ENCODE data around the gene MBOAT1. TPM values are rescaled to one million over a fixed set of nuclear protein-coding genes. Genes with fewer than 3 reads are reported as not detected.
A peak's percentile ranks its signal among the peaks of the same experiment; 100 is the strongest.

Gene MBOAT1
- total and polyA plus RNA-seq, 10 donors: 1.0 to 14.9 (median 11.8) TPM

GRCh38 chr6:20096536-20096935 is 115.7 kb downstream of the MBOAT1 start:
- Histone ChIP-seq H3K4me1 (peaks cover 0 to 3% (median 0%) of the 10 kb centered on the region in 6 donors), H3K9me3 (no peaks in the 10 kb centered on the region), H3K36me3 (peaks cover 0 to 37% (median 3%) of the 10 kb centered on the region in 6 donors), H3K4me3 (no peak overlapping the region), H3K27ac (no peak overlapping the region), H3K27me3 (replicated peaks in 1 of 7) (no peaks in the 10 kb centered on the region)
- DNase-seq: no peak
- intact Hi-C loops (cut with DNase I; ENCODE audit: low total_unique reads): no loop called here
- TF ChIP-seq POLR2AphosphoS5 (IDR thresholded peaks at IDR 0.05): no peak
- no peak for TF ChIP-seq POLR2A (IDR thresholded peaks at IDR 0.05)
- no peak for TF ChIP-seq CTCF (IDR thresholded peaks at IDR 0.05 in 8 of 11, conservative IDR thresholded peaks at IDR 0.05 in 3 of 11)
- WGBS, 5 donors: 91 to 97% (median 94%) methylated on average over 6 of the region's 6 CpGs

- Histone ChIP-seq H3K27me3 (replicated peaks in 1 of 7) (no peaks in the 10 kb centered on the region), H3K9me3 (no peaks in the 10 kb centered on the region), H3K36me3 (peaks cover 0 to 26% (median 0%) of the 10 kb centered on the region in 6 donors), H3K4me3 (no peak overlapping the region), H3K4me1 (peaks cover 0 to 3% (median 0%) of the 10 kb centered on the region in 6 donors), H3K27ac (no peak overlapping the region)
- WGBS, 5 donors: 85 to 97% (median 91%) methylated on average over 6 of the region's 6 CpGs
- intact Hi-C loops (cut with DNase I; ENCODE audit: low total_unique reads): no loop called here
- no peak for TF ChIP-seq POLR2A (IDR thresholded peaks at IDR 0.05)
- no peak for DNase-seq
These were observed 116.8 kb downstream of the MBOAT1 start for GRCh38 chr6:20095436-20095835.

- H3K27me3 ChIP-seq (replicated peaks in 1 of 7): no peaks in the 10 kb centered on the region
- peaks cover 0 to 8% (median 4%) of the 10 kb centered on the region in 8 donors for H3K9me3 ChIP-seq
- peaks cover 0 to 3% (median 0%) of the 10 kb centered on the region in 6 donors for H3K4me1 ChIP-seq
- intact Hi-C loops (cut with DNase I; ENCODE audit: low total_unique reads): no loop called here
- no peaks in the 10 kb centered on the region for H3K36me3 ChIP-seq
- no peak for DNase-seq
- H3K27ac ChIP-seq: no peak overlapping the region
- TF ChIP-seq POLR2A (IDR thresholded peaks at IDR 0.05) (no peak), CTCF (IDR thresholded peaks at IDR 0.05 in 8 of 11, conservative IDR thresholded peaks at IDR 0.05 in 3 of 11) (peak in 10 of 11 experiments; percentile 33 to 69 (median 62))
- H3K4me3 ChIP-seq: no peak overlapping the region
- WGBS, 5 donors: 6 to 26% (median 11%) methylated on average over 1 of the region's 1 CpG
These were observed 120.2 kb downstream of the MBOAT1 start for GRCh38 chr6:20092071-20092566.

- intact Hi-C loops (cut with DNase I; ENCODE audit: low total_unique reads): no loop called here
These were observed 125.3 kb downstream of the MBOAT1 start for GRCh38 chr6:20086992-20087391.

GRCh38 chr6:20085817-20086216 is 126.5 kb downstream of the MBOAT1 start:
- H3K27me3 ChIP-seq (replicated peaks in 1 of 7): no peaks in the 10 kb centered on the region
- H3K4me1 ChIP-seq: no peaks in the 10 kb centered on the region
- no peak overlapping the region for H3K4me3 ChIP-seq
- DNase-seq: no peak
- TF ChIP-seq POLR2AphosphoS5 (IDR thresholded peaks at IDR 0.05) (no peak), CTCF (IDR thresholded peaks at IDR 0.05 in 8 of 11, conservative IDR thresholded peaks at IDR 0.05 in 3 of 11) (no peak), POLR2A (IDR thresholded peaks at IDR 0.05) (no peak)
- 89 to 94% (median 90%) methylated on average over 2 of the region's 2 CpGs for WGBS, 5 donors
- no peak overlapping the region for H3K27ac ChIP-seq
- H3K36me3 ChIP-seq: no peaks in the 10 kb centered on the region
- intact Hi-C loops (cut with DNase I; ENCODE audit: low total_unique reads): no loop called here
- H3K9me3 ChIP-seq: peaks cover 0 to 24% (median 16%) of the 10 kb centered on the region in 8 donors

More at GRCh38 chr6:20086992-20087391, 125.3 kb downstream of the MBOAT1 start:
- Histone ChIP-seq H3K27ac (no peak overlapping the region), H3K9me3 (peaks cover 0 to 24% (median 16%) of the 10 kb centered on the region in 8 donors), H3K4me3 (no peak overlapping the region), H3K36me3 (no peaks in the 10 kb centered on the region), H3K4me1 (no peaks in the 10 kb centered on the region), H3K27me3 (replicated peaks in 1 of 7) (no peaks in the 10 kb centered on the region)
- TF ChIP-seq POLR2A (IDR thresholded peaks at IDR 0.05) (no peak), POLR2AphosphoS5 (IDR thresholded peaks at IDR 0.05) (no peak)
- no peak for DNase-seq
